Activated naive CD4-positive, alpha-beta T cell treated with anti-CD3 and anti-CD28 coated beads, Interleukin-2, amount 50 U/mL, for 24 hours (primary cell): ENCODE results near the gene MYT1.

Experiments
- H3K27ac Mint-ChIP-seq: one replicate; pipeline ENCODE4 v1.8.0; 2021; ENCODE audit warnings: mild to moderate bottlenecking, mixed read lengths
- H3K27me3 Mint-ChIP-seq: one replicate; pipeline ENCODE4 v1.8.0; 2021; ENCODE audit warnings: mixed read lengths
- H3K36me3 Mint-ChIP-seq: one replicate; pipeline ENCODE4 v1.8.0; 2021; ENCODE audit warnings: mixed read lengths
- H3K4me1 Mint-ChIP-seq: one replicate; pipeline ENCODE4 v1.8.0; 2021; ENCODE audit warnings: mixed read lengths
- H3K4me3 Mint-ChIP-seq: one replicate; pipeline ENCODE4 v1.8.0; 2021; ENCODE audit warnings: mild to moderate bottlenecking, mixed read lengths
- H3K9me3 Mint-ChIP-seq: one replicate; pipeline ENCODE4 v1.8.0; 2021; ENCODE audit warnings: mixed read lengths

Gene MYT1

DNA sequence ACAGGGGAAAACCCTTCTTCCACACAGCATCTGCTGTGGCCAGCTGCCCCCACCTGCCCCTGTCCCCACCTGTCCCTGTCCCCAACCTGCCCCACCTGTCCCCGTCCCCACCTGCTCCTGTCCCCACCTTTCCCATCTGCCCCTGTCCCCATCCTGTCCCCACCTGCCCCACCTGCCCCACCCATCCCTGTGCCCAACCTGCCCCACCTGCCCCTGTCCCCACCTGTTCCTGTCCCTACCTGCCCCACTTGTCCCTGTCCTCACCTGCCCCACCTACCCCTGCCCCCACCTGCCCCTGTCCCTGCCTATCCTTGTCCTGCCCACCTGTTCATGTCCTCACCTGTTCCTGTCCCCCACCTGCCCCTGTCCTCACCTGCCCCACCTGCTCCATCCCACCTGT, 6.4 kb upstream of the MYT1 start:
- Mint-ChIP-seq H3K9me3 (no peaks in the 10 kb centered on the region), H3K27me3 (peaks cover 17% of the 10 kb centered on the region), H3K4me1 (no peaks in the 10 kb centered on the region), H3K36me3 (no peaks in the 10 kb centered on the region), H3K4me3 (no peak overlapping the region), H3K27ac (no peak overlapping the region)

- Mint-ChIP-seq H3K9me3 (no peaks in the 10 kb centered on the region), H3K4me1 (no peaks in the 10 kb centered on the region), H3K36me3 (no peaks in the 10 kb centered on the region), H3K4me3 (no peak overlapping the region), H3K27me3 (peaks cover 23% of the 10 kb centered on the region), H3K27ac (no peak overlapping the region)
These were observed 5.6 kb upstream of the MYT1 start for GRCh38 chr20:64158346-64159285.

DNA sequence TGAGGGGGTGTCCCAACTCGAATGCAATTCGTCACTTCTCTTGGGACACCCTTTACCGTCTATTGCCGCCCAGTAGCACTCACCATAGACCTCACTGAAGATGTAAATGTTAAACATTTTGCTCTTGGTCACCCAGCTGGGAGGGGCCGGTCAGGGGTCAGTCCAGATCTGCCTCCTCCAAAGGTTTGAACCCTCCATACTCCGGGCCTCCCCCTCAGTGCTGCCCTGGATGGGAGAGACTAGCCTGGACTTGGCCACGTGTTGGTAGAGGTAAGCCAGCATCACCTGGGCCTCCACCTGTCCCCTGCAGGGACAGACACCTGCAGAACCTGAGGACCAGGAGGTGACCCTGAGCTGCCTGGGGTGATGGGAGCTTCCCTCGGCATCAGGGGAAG, 5.0 kb upstream of the MYT1 start:
- Mint-ChIP-seq H3K36me3 (no peaks in the 10 kb centered on the region), H3K27ac (no peak overlapping the region), H3K9me3 (no peaks in the 10 kb centered on the region), H3K4me3 (no peak overlapping the region), H3K27me3 (peaks cover 29% of the 10 kb centered on the region), H3K4me1 (no peaks in the 10 kb centered on the region)

- Mint-ChIP-seq H3K27me3 (peaks cover 33% of the 10 kb centered on the region), H3K36me3 (no peaks in the 10 kb centered on the region), H3K4me1 (no peaks in the 10 kb centered on the region), H3K4me3 (no peak overlapping the region), H3K9me3 (no peaks in the 10 kb centered on the region), H3K27ac (no peak overlapping the region)
These were observed 4.5 kb upstream of the MYT1 start for GRCh38 chr20:64159711-64160110.

- Mint-ChIP-seq H3K27ac (no peak overlapping the region), H3K27me3 (peaks cover 37% of the 10 kb centered on the region), H3K36me3 (no peaks in the 10 kb centered on the region)
These were observed 4.1 kb upstream of the MYT1 start for GRCh38 chr20:64160118-64160517.

DNA sequence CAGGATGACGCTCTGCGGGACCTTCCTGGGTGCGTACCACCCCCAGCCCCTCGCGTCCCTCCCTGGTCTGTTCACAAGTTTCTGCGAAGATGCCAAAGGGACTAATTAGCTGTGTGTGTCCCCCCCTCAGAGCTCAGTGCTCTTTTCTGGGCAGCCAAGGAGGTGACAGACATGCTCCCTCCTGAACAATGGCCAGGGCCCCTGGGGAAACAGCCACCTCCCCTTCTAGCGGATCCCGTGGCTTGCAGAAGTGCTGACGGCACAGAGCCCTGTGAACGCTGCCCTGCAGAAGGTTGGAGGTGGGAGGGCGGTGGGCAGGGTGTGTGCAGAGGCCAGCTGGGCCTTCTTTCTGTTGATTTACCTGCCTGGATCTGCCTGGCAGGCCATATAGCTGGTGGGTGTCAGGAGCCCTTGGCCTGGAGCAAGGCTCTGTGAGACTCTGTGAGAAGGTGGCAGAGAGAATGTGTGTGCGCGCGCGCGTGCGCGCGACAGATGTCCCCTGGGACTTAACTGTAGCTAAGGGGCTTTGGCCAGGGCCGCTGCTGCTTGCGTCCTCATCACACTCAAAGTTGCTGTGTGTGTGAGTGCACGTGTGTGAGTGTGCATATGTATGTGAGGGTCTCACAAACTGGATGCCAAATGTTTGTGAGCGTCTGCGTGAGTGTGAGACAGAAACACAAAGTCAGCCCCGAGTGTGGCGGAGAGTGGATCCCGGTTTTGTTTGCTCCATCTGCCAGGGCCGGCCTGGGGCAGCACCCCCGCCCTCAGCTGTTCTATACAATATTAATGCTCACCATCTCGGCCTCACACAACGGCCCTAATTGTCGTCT, 3.5 kb upstream of the MYT1 start:
- H3K36me3 Mint-ChIP-seq: peaks cover 1% of the 10 kb centered on the region
- H3K9me3 Mint-ChIP-seq: no peaks in the 10 kb centered on the region
- no peaks in the 10 kb centered on the region for H3K4me1 Mint-ChIP-seq
- no peak overlapping the region for H3K4me3 Mint-ChIP-seq
- H3K27ac Mint-ChIP-seq: no peak overlapping the region
- H3K27me3 Mint-ChIP-seq: peaks cover 42% of the 10 kb centered on the region

More at GRCh38 chr20:64160118-64160517, 4.1 kb upstream of the MYT1 start:
- Mint-ChIP-seq H3K4me3 (no peak overlapping the region), H3K4me1 (no peaks in the 10 kb centered on the region), H3K9me3 (no peaks in the 10 kb centered on the region)

- Mint-ChIP-seq H3K4me1 (no peaks in the 10 kb centered on the region), H3K9me3 (no peaks in the 10 kb centered on the region), H3K27ac (no peak overlapping the region), H3K4me3 (no peak overlapping the region), H3K36me3 (peaks cover 1% of the 10 kb centered on the region), H3K27me3 (peaks cover 44% of the 10 kb centered on the region)
These were observed 2.7 kb upstream of the MYT1 start for GRCh38 chr20:64161356-64162238.

- H3K4me3 Mint-ChIP-seq: no peak overlapping the region
- H3K27me3 Mint-ChIP-seq: peaks cover 46% of the 10 kb centered on the region
- no peaks in the 10 kb centered on the region for H3K4me1 Mint-ChIP-seq
- no peak overlapping the region for H3K27ac Mint-ChIP-seq
- no peaks in the 10 kb centered on the region for H3K9me3 Mint-ChIP-seq
- peaks cover 1% of the 10 kb centered on the region for H3K36me3 Mint-ChIP-seq
These were observed 1.9 kb upstream of the MYT1 start for GRCh38 chr20:64162239-64162910.

- Mint-ChIP-seq H3K27ac (no peak overlapping the region), H3K27me3 (peaks cover 52% of the 10 kb centered on the region), H3K9me3 (no peaks in the 10 kb centered on the region), H3K4me3 (no peak overlapping the region), H3K4me1 (no peaks in the 10 kb centered on the region), H3K36me3 (peaks cover 1% of the 10 kb centered on the region)
These were observed 503 bp upstream of the MYT1 start for GRCh38 chr20:64163776-64164122.

GRCh38 chr20:64165866-64166600, 1.8 kb downstream of the MYT1 start:
- Mint-ChIP-seq H3K4me1 (no peaks in the 10 kb centered on the region), H3K9me3 (no peaks in the 10 kb centered on the region), H3K4me3 (no peak overlapping the region), H3K27me3 (peaks cover 49% of the 10 kb centered on the region), H3K36me3 (peaks cover 1% of the 10 kb centered on the region), H3K27ac (no peak overlapping the region)

GRCh38 chr20:64166721-64167615, 2.7 kb downstream of the MYT1 start:
- Mint-ChIP-seq H3K4me3 (no peak overlapping the region), H3K36me3 (peaks cover 1% of the 10 kb centered on the region), H3K27me3 (peaks cover 44% of the 10 kb centered on the region), H3K27ac (peak overlapping the region; percentile 46), H3K9me3 (no peaks in the 10 kb centered on the region), H3K4me1 (no peaks in the 10 kb centered on the region)

GRCh38 chr20:64167676-64168075, 3.4 kb downstream of the MYT1 start:
- no peak overlapping the region for H3K4me3 Mint-ChIP-seq
- no peaks in the 10 kb centered on the region for H3K4me1 Mint-ChIP-seq
- peaks cover 1% of the 10 kb centered on the region for H3K36me3 Mint-ChIP-seq
- H3K27ac Mint-ChIP-seq: no peak overlapping the region
- peaks cover 38% of the 10 kb centered on the region for H3K27me3 Mint-ChIP-seq
- no peaks in the 10 kb centered on the region for H3K9me3 Mint-ChIP-seq

GRCh38 chr20:64168381-64169090, 4.3 kb downstream of the MYT1 start:
- peaks cover 33% of the 10 kb centered on the region for H3K27me3 Mint-ChIP-seq
- H3K36me3 Mint-ChIP-seq: peaks cover 1% of the 10 kb centered on the region
- no peaks in the 10 kb centered on the region for H3K9me3 Mint-ChIP-seq
- peak overlapping the region; percentile 8 for H3K27ac Mint-ChIP-seq
- H3K4me3 Mint-ChIP-seq: no peak overlapping the region
- no peaks in the 10 kb centered on the region for H3K4me1 Mint-ChIP-seq
